Lung microvascular endothelial cell (primary cell): ENCODE results near the gene ZNF488. TPM values are rescaled to one million over a fixed set of nuclear protein-coding genes. Genes with fewer than 3 reads are reported as not detected.
A peak's percentile ranks its signal among the peaks of the same experiment; 100 is the strongest.
"Not testable (repeated sequence)": the region's sequence is repeated elsewhere in the genome, so short reads cannot be mapped to it uniquely, and the experiment has no call there.

Experiments used
- DNase-seq, 2 donors: peaks; one replicate each; pipeline versions ENCODE4 v3.0.0 to v3.0.0-alpha.2; 2010; ENCODE audit warnings: low read depth in 2 of 2
- total RNA-seq: library from RNA; depleted of rRNA; stranded (reverse); fragments of >200 nt; gene quantifications from 2 replicates; pipeline ENCODE4 v1.2.1, GENCODE V29; 2014

Gene ZNF488
- total RNA-seq, 1 donor from 2014 or later, result under 0.01 TPM

- DNase-seq, result no peak
These were observed 26.2 kb upstream of the ZNF488 start for GRCh38 chr10:47410271-47410670.

- DNase-seq, result no peak
These were observed 25.8 kb upstream of the ZNF488 start for GRCh38 chr10:47409866-47410256.

GRCh38 chr10:47409171-47409865 is 25.2 kb upstream of the ZNF488 start:
- DNase-seq, result no peak

DNA sequence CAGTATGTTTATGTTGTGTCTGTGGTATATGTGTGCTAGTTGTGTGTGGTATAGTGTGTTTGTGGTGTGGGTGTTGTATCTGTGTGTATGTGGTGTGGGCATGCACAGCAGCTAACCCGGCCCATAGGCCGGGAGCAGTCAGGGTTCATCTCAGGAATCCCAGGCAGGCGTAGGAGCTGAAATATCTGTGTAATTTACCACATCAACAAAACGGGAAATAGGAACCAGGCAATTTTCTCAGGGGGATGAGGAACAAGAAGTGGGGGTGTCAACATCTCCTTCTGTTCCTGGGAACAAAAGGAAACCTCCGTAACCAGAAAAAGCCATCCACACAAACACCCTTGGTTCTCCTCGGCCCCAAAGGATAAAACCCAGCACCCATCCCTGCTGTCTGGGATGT is 24.5 kb upstream of the ZNF488 start:
- DNase-seq, result no peak

GRCh38 chr10:47406870-47407691 is 23.0 kb upstream of the ZNF488 start:
- DNase-seq, result peak in 1 of 2 donors; percentile 34

- DNase-seq, result no peak
These were observed 22.4 kb upstream of the ZNF488 start for GRCh38 chr10:47406548-47406869.

GRCh38 chr10:47405857-47406547 is 21.9 kb upstream of the ZNF488 start:
- DNase-seq, result no peak

DNA sequence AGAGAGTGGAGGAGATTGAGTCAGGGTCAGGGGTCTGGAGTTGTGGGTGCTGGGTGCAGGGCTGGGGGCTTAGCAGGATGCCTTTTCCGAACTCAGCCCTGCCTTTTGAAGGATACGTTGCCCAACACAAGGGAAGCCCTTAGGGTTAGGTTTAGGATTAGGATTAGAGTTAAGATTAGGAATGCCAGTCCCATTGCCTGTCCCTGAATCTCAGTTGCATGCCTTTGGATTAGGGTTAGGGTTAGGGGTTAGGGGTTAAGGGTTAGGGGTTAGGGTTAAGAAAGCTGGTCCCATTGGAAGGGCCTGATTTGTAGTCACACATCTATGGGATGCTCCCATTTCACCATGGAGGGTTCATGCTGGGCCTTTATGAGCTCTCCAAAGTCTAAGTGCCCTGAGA is 20.8 kb upstream of the ZNF488 start:
- DNase-seq, result no peak

- no peak for DNase-seq
These were observed 20.4 kb upstream of the ZNF488 start for GRCh38 chr10:47404446-47404845.

DNA sequence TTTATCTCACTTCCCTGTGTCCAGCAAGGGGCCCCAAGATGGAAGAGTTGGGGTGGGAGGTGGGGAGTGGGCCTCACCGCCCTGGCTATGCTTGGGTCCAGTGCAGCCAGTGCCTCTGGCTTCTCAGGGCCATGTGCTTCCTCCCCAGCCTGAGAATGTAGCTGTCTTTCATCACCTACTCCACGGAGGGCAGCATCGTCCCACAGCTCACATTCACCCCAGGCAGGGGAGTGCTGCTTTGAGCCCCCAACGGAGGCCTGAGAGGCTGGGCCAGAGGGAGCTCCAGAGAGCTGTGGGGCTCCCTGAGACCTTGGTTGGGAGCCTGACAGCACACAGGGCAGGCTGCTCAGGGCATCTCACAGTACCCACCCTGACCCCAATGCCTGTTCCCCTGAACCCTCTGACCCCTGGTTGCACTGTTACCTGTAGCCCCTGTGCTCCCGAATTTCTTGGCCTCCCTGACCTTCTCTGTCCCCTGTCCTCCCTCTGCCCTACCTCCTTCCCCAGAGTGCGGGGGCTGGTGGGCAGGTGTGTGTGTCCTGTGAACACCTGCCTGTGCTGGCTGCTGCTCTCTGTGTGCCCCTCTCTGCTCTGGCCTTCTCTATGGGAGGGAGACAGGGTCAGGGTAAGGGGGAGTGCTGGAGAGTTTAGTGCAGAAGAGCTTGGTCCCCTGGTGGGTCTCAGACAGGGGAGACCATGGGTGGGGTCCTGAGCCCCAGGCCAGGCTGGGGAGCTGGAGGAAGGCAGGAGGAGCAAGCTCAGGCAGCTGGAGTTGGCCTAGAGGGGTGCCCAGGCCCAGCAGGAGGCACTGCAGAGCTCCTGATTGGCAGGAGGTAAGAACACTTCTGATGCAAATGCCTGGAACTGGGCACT is 19.6 kb upstream of the ZNF488 start:
- peak in 1 of 2 donors; percentile 13 for DNase-seq

GRCh38 chr10:47402641-47403301 is 18.7 kb upstream of the ZNF488 start:
- DNase-seq, result peak; percentile 79 to 88

DNA sequence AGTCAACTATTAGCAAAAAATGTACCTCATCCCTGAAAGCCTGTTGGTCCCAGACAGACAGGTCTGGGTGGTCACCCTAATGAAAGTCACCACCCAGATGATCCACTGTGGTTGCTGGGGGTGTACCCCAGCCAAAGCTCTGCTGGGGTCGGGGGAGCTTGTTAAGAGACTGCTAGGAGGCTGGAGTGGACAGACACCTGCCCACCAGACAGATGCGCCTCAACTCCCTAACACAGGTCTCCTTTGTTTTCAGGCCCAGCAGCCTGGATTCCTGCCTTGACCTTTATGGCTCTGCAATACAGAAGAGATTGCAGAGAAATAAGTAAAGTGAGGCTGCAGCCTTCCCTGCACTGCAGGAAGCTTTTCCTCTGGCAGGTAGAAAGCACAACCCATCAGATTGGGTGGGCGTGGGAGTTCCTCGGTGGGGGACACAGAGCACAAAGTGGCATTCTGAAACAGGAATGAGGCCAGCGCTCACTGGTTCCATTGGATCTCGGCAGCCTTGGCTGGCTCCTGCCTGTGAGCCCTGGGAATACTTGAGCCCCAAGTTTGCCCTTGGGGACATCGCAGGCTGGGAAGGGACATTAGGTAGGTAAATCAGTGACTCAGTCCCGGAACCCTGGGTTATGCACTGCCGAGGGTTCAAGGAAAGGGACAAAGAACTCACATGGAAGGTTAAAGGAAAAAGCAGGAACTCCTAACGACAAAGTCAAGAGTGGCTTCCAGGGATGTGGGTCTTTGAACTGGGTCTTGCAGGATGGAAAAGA is 18.0 kb upstream of the ZNF488 start:
- no peak for DNase-seq

DNA sequence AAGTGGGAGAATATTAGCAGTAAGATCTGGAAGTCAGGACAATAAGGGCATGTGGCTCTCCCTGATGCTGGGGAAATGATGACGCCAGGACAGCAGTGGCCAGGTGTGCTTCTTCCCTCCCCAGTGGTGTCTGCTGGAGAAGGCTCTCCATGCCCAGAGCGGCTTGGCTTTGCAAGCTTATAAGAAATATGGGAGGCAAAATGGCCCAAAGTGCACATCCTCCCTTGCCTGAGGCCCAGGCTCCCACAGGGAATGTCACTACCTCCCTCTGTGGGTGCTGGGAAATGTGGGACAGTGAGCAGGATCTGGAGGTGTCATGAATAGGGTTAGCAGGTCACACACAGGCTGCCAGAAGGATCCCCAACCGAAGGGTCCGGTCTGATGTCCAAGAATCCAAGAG is 17.1 kb upstream of the ZNF488 start:
- no peak for DNase-seq

DNA sequence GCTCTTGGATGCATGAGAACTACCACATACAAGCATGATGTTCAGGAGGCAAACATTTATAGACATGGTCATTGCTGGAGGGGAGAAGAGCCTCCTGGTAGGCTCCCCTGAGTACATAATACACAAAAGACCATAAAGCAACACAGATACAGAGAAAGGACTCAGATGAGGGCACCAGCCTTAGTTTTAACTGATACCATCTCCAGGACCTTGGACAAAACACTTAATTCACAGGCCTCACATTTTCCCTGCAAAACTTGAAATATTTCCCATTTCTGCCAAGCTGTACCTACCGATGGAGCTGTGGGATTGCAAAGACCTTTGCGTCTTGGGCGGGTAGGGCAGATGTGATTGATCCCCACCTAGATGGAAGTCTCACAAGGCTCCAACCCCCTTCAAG is 16.7 kb upstream of the ZNF488 start:
- DNase-seq, result no peak

DNA sequence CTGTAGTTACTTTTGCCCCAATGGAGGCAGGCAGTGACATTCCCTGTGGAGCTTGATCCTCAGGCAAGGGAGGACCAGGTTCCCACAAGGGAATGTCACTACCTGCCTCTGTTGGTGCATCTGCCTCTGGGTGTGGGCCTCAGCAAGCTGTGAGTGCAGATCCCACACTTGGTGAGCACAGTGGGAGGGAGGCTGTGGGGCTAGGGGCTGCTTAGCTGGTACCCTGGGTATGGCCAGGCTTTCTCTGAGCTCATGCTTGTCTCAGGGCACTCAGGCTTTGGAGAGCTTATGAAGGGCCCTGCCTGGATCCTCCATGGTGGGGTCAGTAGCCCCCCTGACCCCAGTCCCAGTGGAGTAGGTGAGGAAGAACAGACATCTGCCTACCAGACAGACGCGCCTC is 16.2 kb upstream of the ZNF488 start:
- no peak for DNase-seq

GRCh38 chr10:47397256-47397655 is 13.2 kb upstream of the ZNF488 start:
- DNase-seq, result no peak

GRCh38 chr10:47396311-47396717 is 12.2 kb upstream of the ZNF488 start:
- no peak for DNase-seq

GRCh38 chr10:47389619-47390018 is 5.5 kb upstream of the ZNF488 start:
- no peak for DNase-seq

DNA sequence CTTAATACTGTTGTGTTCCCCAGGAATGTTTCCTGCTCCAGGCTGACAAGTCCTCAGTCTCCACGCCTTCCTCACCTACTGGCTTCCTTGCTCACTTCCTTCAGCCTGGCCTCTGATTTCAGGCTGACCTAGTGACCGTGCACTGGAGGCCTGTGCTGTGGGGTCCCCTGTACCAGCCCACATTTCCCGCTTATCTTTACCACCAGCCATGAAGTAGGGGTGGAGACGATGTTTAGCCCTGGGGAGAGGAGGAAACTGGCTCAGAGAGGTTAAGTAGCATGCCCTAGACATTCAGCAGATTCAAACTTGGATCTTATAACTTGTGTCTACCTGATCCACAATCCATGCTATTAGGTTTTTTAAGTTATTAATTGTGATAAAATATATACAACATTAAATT is 4.8 kb upstream of the ZNF488 start:
- DNase-seq, result no peak

- not testable (repeated sequence) for DNase-seq
These were observed 2.0 kb upstream of the ZNF488 start for GRCh38 chr10:47386104-47386503.
